GM18909 (cell line): ENCODE data around the gene SEC16A.

Source experiments
- ATAC-seq: cut with Tn5 transposase; IDR thresholded peaks from one replicate; pipeline ENCODE4 v1.9.1; 2021; ENCODE audit warnings: mild to moderate bottlenecking; ENCODE audit not compliant: unreplicated experiment, poor library complexity

The SEC16A gene

DNA sequence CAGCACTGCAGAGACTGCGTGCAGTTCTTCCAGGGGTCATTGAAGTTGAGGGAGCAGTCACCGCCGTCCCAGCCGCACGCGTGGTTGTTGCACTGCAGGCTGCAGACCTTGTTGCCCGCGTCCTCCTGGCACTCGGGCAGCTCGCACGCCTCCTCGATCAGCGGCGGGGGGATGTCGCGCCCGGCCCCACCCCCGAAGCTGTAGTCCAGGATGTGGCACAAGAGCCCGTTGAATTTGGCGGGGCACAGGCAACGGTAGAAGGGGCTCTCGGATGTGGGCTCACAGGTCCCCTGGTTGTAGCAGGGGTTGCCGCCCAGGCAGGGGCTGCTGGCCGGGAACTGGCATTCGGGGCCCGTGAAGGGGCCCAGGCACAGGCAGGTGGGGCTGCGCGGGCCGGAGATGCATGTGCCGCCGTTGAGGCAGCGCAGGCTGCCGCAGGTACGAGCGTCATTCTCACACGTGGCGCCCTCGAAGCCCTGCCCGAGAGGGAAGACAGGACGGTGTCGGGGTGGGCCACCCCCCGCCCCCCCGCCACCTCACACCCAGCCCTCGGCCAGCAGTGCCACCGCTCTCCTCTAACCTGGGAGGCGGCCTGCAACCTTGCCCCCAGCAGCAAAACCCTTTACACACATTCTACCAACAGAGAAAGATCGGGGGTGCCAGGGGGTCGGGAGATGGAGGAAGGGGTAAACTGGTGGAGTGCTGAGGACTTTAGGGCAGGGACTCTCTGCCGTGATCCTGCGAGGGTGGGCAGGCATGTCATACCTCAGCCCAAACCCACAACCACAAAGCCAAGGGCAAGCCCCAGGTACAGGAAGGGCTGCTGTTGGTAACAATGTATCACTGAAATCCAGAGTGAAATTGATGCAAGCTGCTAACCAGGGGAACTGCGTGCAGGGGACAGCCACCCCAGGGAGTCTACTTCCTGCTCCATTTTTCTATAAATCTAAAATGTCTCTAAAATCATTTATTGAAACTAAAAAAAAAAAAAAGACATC, 22.9 kb upstream of the SEC16A start:
- no peak for ATAC-seq

DNA sequence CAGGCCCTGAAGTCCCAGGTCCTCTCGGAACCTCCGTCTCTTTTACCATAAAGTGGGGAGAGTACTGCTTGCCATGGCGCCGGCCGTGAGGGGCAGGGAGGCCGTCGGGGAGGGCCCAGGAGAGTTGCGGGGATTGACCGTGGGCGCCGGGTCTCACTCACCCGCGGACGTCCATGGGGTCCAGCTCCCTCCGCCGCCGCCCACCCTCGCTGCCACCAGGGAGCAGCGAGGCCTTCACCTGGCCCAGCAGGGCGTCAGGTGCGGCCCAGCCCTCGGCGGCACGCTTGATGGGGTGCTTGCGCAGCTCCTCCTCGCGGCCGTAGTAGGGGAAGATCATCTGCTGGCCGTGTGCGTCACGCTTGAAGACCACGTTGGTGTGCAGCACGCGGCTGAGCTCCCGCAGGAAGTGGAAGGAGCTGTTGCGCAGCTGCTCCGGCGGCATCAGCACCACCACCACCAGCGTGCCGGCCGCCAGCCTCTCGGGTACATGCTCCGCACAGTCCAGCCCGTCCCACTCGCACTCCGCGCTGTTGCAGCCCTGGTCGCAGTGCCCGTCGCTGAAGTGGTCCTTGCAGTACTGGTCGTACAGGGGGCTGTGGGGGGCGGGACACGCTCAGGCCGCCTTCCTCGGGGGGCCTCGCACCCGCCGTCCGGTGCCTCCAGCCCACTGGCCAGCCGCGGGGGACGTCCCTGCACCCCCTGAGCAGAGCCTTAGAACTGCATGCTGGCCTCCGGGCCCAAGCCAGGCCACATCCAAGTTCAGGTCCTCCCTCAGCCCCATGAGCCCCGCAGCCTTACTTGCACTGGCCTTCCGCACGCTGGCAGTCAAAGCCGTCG, 21.9 kb upstream of the SEC16A start:
- ATAC-seq: no peak

DNA sequence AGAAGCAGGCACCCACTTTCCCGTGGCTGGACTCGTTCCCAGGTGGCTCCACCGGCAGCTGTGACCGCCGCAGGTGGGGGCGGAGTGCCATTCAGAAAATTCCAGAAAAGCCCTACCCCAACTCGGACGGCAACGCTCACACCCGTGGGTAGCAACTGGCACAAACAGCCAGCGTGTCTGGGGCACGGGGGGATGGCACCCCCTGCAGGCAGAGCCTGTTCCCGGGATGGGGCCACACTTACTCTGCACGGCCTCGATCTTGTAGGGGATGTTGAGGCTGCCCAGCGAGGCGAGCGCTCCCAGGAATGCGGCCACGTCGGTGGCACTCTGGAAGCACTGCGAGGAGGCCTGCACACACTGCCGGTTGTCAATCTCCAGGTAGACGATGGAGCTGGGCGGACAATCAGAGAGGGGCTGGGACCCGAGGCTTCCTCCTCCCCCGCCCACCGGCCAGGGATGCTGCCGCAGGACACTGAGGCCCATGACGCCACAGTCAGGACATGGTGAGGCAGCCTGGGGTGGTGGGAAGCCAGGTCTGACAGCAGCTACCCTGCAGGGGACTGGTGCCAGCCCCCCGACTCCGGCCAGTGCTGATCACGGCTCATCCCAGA, 20.2 kb upstream of the SEC16A start:
- ATAC-seq: no peak

DNA sequence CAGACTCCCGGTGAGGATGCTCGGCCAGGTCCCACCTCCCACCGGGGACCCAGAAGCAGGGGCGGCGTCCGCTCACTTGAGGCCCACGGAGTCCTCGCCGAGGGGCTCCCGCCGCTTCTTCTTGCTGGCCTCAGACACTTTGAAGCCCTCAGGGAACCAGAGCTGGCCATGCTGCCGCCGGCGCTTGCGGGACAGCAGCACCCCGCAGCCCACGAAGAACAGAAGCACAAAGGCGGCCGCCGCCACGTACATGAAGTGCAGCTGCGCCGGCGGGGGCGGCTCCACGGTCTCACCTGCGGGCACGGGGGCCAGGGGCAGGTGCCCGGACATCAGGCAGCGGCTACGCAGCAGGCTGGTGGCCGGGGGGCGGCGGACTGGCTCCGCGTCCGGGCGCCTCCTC, 19.4 kb upstream of the SEC16A start:
- ATAC-seq: no peak

DNA sequence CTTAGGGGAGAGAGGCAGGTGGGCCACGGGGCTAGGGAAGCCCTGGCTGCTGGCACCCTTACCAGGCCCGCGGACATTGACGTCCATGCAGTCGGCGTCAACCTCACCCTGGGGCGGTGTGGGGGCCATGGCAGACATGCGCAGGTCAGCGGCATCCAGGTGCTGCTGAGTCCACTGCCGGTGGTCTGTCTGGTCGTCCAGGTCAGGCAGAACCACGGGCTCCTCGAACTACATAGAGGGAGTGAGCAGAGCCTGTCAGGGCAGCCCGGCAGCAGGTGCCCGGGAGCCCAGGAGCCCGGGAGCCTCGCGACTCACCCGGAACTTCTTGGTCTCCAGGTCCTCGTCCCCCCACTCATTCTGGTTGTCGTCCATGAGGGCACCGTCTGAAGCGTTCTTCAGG, 18.8 kb upstream of the SEC16A start:
- no peak for ATAC-seq

DNA sequence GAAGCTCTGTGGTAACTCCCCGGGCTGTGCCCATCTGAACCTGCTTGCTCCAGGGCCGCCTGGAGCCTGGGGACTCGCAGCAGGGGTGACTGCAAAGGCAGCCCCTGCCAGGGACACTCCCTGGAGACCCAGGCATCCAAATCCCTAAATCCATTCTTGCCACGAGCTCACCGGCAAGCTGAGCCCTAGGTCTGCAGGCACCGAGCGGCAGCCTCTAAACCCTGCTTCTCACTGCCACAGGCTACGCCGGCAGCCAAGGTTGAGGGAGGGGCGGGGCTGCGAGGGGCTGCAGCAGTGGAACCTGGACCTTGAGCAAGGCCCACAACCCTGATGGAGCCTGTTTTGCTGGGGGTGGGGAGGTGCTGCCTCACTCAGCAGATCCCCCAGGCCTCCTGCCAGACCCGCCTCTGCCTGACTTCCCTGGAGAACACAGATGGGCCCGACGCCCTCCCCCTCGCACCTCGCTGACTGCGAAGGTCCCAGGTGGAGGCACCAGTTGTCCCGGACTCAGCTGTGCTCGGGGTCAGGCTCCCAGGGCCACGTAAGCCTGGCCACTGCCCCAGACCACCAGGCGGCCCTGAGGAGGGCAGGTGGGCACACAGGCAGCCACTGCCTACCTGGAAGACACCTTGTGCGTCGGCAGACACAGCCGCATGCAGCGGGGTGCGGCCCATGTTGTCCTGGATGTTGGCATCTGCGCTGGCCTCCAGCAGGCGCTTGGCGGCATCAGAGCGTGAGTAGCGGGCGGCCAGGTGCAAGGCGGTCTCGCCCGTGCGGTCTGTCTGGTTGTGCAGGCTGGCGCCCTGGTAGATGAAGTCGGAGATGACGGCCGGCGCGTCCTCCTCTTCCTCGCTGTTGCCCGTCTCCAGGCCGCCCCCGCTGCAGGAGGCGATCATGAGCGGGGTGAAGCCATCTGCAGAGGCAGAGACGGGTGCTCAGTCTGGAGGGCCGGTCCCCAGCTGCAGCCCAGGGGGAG, 17.4 kb upstream of the SEC16A start:
- no peak for ATAC-seq

DNA sequence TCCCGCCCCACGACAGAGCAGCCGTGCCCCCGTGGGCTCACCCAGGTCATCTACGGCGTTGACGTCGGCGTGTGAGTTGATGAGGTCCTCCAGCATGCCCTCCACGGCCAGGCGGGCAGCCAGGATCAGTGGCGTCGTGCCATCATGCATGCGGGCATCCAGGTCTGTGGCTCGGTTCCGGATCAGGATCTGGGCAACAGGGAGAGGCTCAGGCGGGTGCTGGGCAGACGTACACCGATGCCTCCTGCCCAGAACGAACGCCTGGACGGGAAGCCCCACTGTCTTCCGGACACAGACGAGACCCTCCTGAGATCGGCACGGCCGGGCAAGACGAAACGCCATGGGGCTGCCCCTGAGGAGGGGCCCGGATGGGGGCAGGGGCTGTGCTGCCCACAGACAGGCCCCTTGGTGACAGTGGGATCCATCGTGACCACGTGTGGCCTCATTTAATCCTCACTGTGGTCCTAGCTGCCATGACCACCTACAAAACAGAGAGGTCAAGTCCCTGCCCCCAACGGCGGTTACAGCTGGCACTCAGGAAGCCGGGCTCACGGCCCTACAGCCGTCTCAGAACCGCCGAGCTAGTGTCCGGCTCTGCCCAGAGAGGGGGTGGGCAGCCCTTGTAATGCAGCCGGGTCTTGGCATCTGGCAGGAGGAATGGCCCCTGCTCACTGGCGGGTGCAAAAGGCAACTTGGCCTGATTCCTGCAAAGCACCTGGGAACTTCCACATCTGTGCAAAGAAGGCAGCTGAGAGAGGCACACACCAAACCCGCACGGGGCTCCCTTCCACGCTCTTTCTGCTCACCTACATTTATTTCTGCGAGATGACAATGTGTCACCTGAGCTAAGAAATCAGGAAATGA, 16.5 kb upstream of the SEC16A start:
- no peak for ATAC-seq

DNA sequence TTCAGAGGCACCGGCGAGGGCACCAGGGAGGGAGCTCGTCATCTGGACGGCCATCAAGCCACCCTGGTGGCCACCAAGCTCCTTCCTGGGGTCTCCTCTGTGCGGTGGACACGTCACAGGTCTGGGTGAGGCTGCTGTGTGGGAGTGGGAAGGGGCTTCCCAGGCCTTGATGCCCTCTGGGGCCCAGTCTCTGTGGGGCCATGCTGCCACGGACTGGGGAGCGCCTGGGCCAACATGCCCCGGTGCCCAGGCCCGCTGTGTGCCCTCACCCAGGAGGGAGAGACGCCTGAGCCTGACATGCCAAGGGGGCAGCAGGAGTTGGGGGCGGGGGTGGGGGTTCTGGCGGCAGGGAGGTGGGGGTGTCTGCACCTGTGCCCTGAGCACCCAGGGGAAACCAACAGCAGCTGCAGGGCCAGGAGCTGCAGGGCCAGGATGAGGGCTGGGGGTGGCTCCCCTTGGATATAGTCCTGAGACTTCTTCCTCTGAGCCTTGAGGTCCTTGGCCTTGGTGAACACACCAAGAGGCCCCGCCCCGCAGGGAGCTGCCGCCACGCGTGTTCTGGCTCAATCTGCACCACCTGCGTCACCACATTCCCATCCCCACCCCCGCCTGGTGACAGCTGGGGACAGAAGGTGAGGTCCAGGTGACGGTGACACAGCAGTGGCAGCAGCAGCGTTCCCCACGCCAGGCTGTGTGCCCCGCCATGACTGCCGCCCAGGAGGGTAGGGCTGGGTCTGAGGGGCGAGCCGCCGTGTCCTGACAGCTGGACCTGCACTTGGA, 15.3 kb upstream of the SEC16A start:
- ATAC-seq: no peak

DNA sequence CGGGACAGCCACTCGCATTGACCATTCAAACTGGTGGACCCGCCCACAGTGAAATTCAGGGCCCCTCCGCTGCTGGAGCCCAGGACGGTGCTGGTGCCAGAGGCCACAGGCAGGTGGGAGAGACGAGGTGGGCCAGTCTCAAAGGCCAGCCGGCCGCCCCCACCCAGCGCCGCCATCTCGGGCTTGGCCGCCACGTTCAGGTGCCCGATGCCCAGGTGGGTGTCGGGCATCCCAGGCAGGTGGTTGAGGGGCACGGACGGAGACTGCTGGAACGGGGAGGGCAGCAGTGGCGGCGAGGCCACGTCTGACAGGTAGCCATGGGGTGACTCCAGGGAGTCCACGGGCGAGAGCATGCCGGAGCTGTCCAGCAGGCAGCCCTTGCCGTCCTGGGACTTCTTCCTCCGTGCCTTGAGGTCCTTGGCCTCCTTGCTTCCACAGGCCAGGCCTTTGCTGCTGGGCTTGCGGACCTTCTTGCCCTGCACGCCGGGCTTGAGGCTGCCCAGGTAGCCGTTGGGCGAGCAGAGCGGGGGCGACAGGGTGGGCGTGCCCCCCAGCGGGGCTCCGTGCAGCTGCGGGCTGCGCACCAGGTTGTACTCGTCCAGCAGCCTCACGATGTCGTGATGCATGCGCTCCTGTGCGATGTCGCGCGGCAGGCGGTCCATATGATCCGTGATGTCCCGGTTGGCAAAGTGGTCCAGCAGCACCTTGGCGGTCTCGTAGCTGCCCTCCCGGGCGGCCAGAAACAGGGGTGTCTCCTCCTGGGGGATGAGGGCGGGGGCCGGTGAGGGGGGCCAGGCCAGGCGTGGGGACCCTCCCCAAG, 14.2 kb upstream of the SEC16A start:
- no peak for ATAC-seq

DNA sequence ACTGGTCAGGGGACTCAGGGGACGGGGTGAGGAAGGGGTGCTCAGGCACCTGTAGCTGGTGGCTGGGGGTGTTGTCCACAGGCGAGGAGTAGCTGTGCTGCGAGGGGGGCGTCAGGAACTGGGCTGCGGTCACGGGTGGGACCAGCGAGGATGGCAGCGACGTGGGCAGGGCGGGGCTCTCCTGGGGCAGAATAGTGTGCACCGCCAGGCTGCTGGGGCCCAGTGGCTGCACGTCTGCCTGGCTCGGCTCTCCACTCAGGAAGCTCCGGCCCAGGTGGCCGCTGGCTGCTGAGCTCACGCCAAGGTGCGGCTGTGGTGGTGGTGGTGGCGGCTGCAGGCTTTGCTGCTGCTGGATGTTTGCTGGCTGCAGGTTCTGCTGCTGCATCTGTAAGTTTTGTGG, 13.3 kb upstream of the SEC16A start:
- ATAC-seq: no peak

DNA sequence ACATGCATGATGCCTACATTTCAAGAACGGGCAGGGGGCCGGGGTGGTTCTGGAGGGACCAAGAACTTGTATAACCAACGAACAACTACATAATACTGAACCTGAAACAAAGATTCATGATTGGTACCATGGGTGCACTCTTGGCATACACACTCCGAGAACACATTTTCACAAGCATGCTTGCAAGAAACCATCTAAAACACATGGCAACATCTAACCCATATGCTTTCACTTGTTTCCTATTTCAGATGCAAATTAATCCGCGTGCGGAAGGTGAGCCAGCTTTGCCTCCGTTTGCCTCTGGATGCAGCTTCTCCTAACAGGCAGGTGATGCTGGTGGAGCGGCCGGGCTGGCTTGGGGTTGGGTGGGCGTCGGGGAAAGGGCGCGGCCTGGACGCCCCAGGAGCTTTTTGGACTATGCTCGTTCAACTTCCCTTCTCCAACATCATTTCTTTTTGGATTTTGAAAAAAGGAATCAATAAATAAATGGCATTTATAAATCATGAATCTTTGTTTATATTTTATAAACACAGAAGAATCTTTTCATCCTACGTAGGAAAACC, 12.5 kb upstream of the SEC16A start:
- no peak for ATAC-seq

DNA sequence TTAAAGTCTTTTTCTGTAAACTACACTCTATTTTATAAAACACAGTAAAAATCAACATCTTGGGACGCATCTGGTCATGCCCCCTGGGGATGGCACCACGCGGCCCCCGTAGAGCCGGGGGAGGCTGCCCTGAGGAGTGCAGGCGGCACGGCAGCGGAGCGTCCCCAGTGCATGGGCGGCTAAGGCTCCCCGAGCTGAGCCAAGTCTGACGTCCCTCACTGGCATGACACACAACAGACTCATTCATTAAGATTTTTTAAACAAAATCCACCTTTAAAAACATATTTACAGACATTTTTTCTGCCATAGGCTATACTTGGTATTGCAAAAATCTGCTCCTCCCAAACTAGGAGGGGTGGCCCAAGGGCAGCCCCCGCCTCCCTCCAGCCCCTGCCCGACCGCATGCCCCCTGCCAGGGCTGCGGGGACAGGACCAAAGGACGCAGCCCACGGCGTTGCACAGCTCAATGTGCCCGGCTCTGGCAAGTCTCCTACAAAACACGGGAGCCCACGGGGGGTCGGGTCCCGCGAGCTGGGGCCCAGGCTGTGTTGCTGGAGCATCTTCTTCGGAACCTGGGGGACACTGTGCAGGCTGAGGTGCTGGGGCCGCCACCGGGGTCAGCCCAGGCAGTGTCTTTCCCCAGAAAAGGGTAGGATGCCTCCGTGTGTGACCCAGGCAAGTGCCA, 11.8 kb upstream of the SEC16A start:
- ATAC-seq: no peak

DNA sequence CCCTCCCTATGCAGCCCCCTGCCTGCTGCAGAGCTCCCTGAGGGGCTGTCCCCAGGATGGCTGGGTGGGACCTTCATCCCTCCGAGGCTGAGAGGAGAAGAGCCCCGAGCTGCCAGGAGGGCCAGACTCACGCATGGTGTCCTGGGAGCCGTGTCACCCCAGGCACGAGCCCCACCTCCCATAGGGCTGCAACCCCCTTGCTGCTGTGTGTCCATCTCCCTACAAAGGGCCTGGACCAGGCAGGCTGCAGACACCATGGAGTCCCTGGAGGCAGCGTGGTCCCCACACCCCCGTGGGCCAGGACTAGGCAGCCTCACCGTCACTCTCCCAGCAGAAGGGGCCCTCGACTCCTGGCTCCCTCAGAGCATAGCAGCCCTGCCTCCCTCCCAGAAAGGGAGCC, 11.2 kb upstream of the SEC16A start:
- ATAC-seq: no peak

DNA sequence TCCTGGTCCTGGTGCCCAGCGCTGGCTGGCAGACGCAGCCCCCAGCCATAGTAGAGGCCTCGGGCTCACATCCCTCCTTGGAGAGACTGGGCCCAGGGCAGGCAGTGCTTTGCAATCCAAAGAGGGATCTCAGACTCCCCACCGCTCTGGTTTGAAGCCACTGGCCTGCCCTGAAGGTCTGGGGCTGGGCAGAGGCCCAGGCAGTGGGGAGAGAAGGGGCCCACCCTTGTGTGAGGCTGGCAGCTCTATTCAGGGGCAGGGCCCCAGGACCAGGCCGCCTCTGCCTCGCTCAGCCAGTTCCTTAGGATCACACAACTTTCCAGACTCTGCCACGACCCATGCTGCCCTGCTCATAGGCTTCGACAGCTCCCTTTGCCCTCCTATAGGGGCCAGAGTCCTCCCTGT, 10.7 kb upstream of the SEC16A start:
- no peak for ATAC-seq

DNA sequence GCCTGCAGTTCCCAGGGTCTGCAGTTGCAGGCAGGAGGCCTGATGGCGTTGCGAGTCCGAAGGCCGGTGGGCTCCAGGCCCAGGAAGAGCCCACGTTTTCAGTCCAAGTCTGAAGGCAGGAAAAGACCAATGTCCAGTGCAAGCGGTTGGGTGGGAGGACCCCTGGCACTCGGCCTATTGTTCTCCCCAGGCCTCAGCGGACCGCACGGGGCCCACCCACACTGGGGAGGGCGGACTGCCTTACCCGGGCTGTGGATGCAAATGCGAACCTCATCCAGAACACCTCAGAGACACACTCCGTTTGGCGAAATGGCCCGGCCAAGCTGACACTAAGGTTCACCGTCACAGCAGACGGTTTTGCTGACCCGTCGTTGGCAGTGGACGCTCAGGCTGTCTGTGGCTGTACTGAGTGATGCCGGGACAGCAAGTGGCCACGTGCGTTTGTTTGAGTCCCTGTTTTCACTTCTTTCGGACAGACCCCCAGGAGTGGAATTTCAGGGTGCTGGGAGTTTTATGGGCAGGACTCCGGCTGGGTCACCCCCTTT, 10.2 kb upstream of the SEC16A start:
- ATAC-seq: no peak

DNA sequence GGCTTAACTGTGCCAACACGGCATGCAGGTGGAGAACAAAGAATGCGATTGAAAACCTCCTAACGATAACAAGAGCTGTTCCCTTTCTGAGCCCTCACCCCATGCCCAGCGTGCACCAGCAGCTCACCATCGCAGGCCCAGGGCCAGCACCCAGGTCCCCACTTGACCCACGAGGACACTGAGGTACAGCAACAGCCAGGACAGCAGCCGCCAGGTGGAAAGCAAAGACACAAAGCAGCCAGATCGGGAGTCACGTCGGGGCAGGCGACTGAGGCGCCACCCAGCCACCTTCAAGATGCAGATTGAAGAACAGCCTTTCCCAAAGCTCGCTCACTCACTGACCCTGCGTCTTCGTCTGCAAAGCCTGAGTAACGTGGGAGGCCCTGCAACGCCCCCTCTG, 6.9 kb upstream of the SEC16A start:
- no peak for ATAC-seq
